SU-DHL-6 (cell line): ENCODE measurements around the gene F2RL3.

Source experiments
- EZH2phosphoT487 ChIP-seq: fragments of 200-600 bp; sonication (generic), shearing (Covaris generic); conservative IDR thresholded peaks from 2 replicates; pipeline ENCODE4 v1.6.1; 2018; ENCODE audit warnings: mild to moderate bottlenecking, antibody characterized with exemption, low read length, moderate library complexity, mixed read lengths
- TF ChIP-seq, protein P1 (sequence below): fragments of 200-600 bp; sonication (generic); IDR thresholded peaks from one replicate; pipeline ENCODE4 v1.5.1; 2017; ENCODE audit warnings: antibody characterized with exemption, mild to moderate bottlenecking, low read length, moderate library complexity; ENCODE audit not compliant: insufficient read depth, poor library complexity, severe bottlenecking

DNA sequence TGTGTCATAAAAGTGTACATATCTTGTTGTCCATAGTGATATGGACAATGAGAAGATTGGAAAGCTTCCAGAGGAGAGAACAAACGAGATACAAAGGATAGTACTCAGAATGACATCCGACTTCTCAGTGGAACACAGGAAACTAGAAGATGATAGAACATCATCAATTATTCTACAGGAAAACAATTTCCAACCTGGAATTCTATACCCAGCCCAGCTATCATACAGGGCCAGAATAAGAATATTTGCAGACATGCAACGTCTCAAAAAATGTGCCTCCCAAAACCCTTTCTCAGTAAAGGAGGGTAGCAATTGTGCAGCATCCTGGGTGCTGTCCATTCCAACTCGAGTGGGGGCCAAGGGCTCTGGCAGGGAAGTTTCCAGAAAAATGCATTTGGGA, 24.0 kb downstream of the F2RL3 start:
- TF ChIP-seq, protein P1, sequence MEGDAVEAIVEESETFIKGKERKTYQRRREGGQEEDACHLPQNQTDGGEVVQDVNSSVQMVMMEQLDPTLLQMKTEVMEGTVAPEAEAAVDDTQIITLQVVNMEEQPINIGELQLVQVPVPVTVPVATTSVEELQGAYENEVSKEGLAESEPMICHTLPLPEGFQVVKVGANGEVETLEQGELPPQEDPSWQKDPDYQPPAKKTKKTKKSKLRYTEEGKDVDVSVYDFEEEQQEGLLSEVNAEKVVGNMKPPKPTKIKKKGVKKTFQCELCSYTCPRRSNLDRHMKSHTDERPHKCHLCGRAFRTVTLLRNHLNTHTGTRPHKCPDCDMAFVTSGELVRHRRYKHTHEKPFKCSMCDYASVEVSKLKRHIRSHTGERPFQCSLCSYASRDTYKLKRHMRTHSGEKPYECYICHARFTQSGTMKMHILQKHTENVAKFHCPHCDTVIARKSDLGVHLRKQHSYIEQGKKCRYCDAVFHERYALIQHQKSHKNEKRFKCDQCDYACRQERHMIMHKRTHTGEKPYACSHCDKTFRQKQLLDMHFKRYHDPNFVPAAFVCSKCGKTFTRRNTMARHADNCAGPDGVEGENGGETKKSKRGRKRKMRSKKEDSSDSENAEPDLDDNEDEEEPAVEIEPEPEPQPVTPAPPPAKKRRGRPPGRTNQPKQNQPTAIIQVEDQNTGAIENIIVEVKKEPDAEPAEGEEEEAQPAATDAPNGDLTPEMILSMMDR = no peak
- TF ChIP-seq EZH2phosphoT487 = no peak
